B cell (primary cell): ENCODE results near the gene CZIB. TPM values are rescaled to one million over a fixed set of nuclear protein-coding genes. Genes with fewer than 3 reads are reported as not detected.

Source experiments
- ATAC-seq: fragments of 200-7000 bp; cut with Tn5 transposase; one replicate; pipeline ENCODE4 v1.10.0; 2021; ENCODE audit warnings: low read depth, mild to moderate bottlenecking, moderate number of reproducible peaks, moderate library complexity
- CTCF ChIA-PET: fragments of 350-600 bp; sonication (Branson Sonifier 250); formaldehyde crosslinking; loops from one replicate; lab custom pipeline; 2021; ENCODE audit warnings: antibody characterized with exemption, inconsistent platforms; lab: Charles Lee
- POLR2A ChIA-PET: fragments of 350-600 bp; sonication (Branson Sonifier 250); formaldehyde crosslinking; loops from one replicate; lab custom pipeline; 2021; ENCODE audit warnings: antibody characterized with exemption; lab: Charles Lee
- DNase-seq: peaks from one replicate; pipeline ENCODE4 v3.0.0; 2013
- H2AFZ ChIP-seq: 2 replicates; pipeline ENCODE4 v1.6.1; 2012; ENCODE audit warnings: mild to moderate bottlenecking, low read depth, low read length; ENCODE audit not compliant: insufficient read depth, poor library complexity, severe bottlenecking
- H3K27ac ChIP-seq, 2 donors: 1 replicate in 1 of 2; 2 replicates in 1 of 2; pipeline ENCODE4 v1.5.1; 2012 to 2013; ENCODE audit warnings: low read length in 2 of 2, mild to moderate bottlenecking in 2 of 2, moderate library complexity in 1 of 2
- H3K27me3 ChIP-seq, 4 experiments: fragments of 200-600 bp in 1 of 4; sonication (generic) in 1 of 4; replicated peaks in 1 of 4; 1 replicate in 2 of 4; 2 replicates in 2 of 4; pipeline versions ENCODE4 v1.6.1 to v1.7.0; 2013 to 2016; ENCODE audit warnings: low read length in 3 of 4, mild to moderate bottlenecking in 2 of 4, mixed read lengths in 1 of 4, moderate library complexity in 1 of 4; ENCODE audit not compliant: insufficient read depth in 4 of 4, control insufficient read depth in 3 of 4; ENCODE audit errors: control extremely low read depth in 1 of 4
- H3K36me3 ChIP-seq, 2 experiments: replicated peaks in 1 of 2; 1 replicate in 1 of 2; 2 replicates in 1 of 2; pipeline versions ENCODE4 v1.6.1 to v1.7.1; 2013; ENCODE audit warnings: low read length in 1 of 2; ENCODE audit not compliant: insufficient read depth in 2 of 2, control insufficient read depth in 1 of 2; ENCODE audit errors: control extremely low read depth in 1 of 2, extremely low read depth in 1 of 2
- H3K4me1 ChIP-seq, 2 donors: fragments of 200-600 bp in 1 of 2; sonication (generic) in 1 of 2; 1 replicate in 1 of 2; 2 replicates in 1 of 2; pipeline versions ENCODE4 v1.5.1 to v1.6.1; 2013 to 2017; ENCODE audit warnings: low read length in 2 of 2; ENCODE audit not compliant: control insufficient read depth in 2 of 2, insufficient read depth in 2 of 2
- H3K4me2 ChIP-seq: replicated peaks from 2 replicates; pipeline ENCODE3; 2012; ENCODE audit warnings: mild to moderate bottlenecking, low read depth, low read length; ENCODE audit not compliant: poor library complexity, severe bottlenecking
- H3K4me3 ChIP-seq, 5 experiments: fragments of 200-600 bp in 1 of 5; sonication (generic) in 1 of 5; 1 replicate in 3 of 5; 2 replicates in 2 of 5; pipeline versions ENCODE4 v1.5.1 to v1.7.0; 2011 to 2016; ENCODE audit warnings: low read length in 4 of 5, mild to moderate bottlenecking in 4 of 5, low read depth in 2 of 5, control low read depth in 1 of 5, moderate library complexity in 1 of 5; ENCODE audit not compliant: insufficient read depth in 1 of 5; ENCODE audit errors: control extremely low read depth in 1 of 5, extremely low read depth in 1 of 5
- H3K79me2 ChIP-seq: fragments of 200-600 bp; sonication (generic); one replicate; pipeline ENCODE4 v1.6.0; 2016; ENCODE audit warnings: low read length; ENCODE audit not compliant: control insufficient read depth, insufficient read depth
- H3K9ac ChIP-seq: fragments of 200-600 bp; sonication (generic); 2 replicates; pipeline ENCODE4 v1.6.1; 2017; ENCODE audit warnings: mild to moderate bottlenecking, low read length, moderate library complexity
- H3K9me3 ChIP-seq, 3 donors: one replicate each; pipeline versions ENCODE4 v1.6.1 to v1.7.1; 2013; ENCODE audit warnings: low read length in 2 of 3; ENCODE audit not compliant: control insufficient read depth in 2 of 3, insufficient read depth in 1 of 3; ENCODE audit errors: control extremely low read depth in 1 of 3
- H4K20me1 ChIP-seq: 2 replicates; pipeline ENCODE4 v1.6.0; 2012; ENCODE audit warnings: mild to moderate bottlenecking, low read length; ENCODE audit not compliant: insufficient read depth, control insufficient read depth, poor library complexity, severe bottlenecking
- H3K27ac Mint-ChIP-seq: one replicate; pipeline ENCODE4 v1.8.0; 2021; ENCODE audit warnings: mixed read lengths
- H3K27me3 Mint-ChIP-seq: one replicate; pipeline ENCODE4 v1.8.0; 2021; ENCODE audit warnings: mixed read lengths
- H3K4me1 Mint-ChIP-seq: one replicate; pipeline ENCODE4 v1.8.0; 2021; ENCODE audit warnings: mixed read lengths
- H3K4me3 Mint-ChIP-seq: one replicate; pipeline ENCODE4 v1.8.0; 2021; ENCODE audit warnings: mixed read lengths
- H3K9me3 Mint-ChIP-seq: one replicate; pipeline ENCODE4 v1.8.0; 2022; ENCODE audit warnings: mixed read lengths; ENCODE audit not compliant: insufficient read depth
- EZH2 ChIP-seq: IDR thresholded peaks from 2 replicates; pipeline ENCODE4 v1.6.1; 2012; ENCODE audit warnings: borderline replicate concordance, low read depth, mild to moderate bottlenecking, moderate library complexity, low read length; ENCODE audit not compliant: insufficient read depth, poor library complexity, severe bottlenecking
- WGBS: methylation state at CpG from one replicate; pipeline ENCODE4 v1.1.5; 2013; ENCODE audit warnings: missing lambda C conversion rate; ENCODE audit not compliant: insufficient coverage; 5-methylcytosine and 5-hydroxymethylcytosine counted together
- intact Hi-C: fragments of 100-400 bp; cut with micrococcal nuclease; formaldehyde crosslinking; loops from one replicate; pipeline ENCODE4 v1.10.0; 2022
- polyA plus RNA-seq: library from polyadenylated mRNA; depleted of rRNA; stranded (reverse); fragments of >200 nt; gene quantifications from 2 replicates; pipeline ENCODE4 v1.2.3, GENCODE V29; 2012
- total RNA-seq, 2 donors: library from RNA; stranded (reverse); fragments of 120-200 nt in 1 of 2; gene quantifications; 1 replicate in 1 of 2; 2 replicates in 1 of 2; pipeline versions ENCODE4 v1.2.3 to v1.2.4, GENCODE V29; 2013 to 2022
- TF ChIP-seq, protein P1 (sequence below): fragments of 200-600 bp; IDR thresholded peaks from one replicate; pipeline ENCODE4 v1.8.0; 2022; ENCODE audit warnings: antibody characterized with exemption, mild to moderate bottlenecking

Gene CZIB
- total and polyA plus RNA-seq, 2 donors (not counting 1 experiment from before 2014, with no cell fraction given): 47.9 to 62.0 TPM

DNA sequence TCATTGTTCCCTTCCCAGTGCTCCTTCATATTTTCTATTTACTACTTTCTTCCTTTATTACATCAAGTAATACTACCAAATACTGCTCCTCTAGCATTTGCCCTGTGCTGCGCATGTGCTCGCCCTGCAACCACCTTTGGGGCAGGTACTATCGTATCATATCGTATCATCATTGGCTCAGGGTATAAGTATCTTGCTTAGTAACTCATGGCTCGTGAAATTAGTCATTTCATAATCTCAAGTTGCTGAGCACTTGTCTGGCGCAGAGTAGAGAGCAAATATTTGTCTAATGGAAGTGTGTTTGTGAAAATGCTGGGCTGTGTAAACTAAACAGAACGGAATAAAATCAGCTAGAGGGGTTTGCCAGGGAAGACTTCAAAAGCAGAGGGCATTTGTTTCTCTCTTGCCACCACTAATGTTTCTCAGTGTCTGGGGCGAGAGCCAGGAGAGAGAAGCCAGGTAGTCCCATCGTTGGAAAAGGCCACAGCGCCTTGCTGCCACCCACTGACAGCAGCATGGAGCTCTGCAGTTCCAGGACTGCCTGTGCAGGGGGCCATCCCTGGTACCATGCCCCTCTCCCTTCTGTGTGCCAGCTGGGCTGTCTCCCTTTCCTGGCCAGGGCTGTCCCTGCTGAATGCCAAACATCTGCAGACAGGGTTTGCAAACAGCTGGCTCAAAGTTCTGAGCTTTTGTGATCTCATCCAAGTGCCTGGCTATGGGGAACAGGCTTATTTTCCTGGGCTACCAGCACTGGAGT lies 43.8 kb downstream of the CZIB start:
- intact Hi-C loops: no loop called here
- CTCF ChIA-PET: interaction anchor here (0.6 kb wide), 1 partner anchor 738 kb away, joined by 6 read pairs; no protein-coding TSS in a partner anchor
- H3K27ac Mint-ChIP-seq: no peak overlapping the region

More for the DNA sequence above, 43.8 kb downstream of the CZIB start:
- WGBS: 83% methylated on average over 10 of the region's 10 CpGs
- no peak overlapping the region for H3K4me3 Mint-ChIP-seq
- H3K79me2 ChIP-seq: no peaks in the 10 kb centered on the region
- no peak overlapping the region for H3K27ac ChIP-seq
- no peak overlapping the region for H2AFZ ChIP-seq
- H3K4me2 ChIP-seq: no peak overlapping the region
- H3K9me3 ChIP-seq: peaks cover 0 to 5% (median 0%) of the 10 kb centered on the region in 3 donors
- no peak for TF ChIP-seq EZH2
- TF ChIP-seq, protein P1, sequence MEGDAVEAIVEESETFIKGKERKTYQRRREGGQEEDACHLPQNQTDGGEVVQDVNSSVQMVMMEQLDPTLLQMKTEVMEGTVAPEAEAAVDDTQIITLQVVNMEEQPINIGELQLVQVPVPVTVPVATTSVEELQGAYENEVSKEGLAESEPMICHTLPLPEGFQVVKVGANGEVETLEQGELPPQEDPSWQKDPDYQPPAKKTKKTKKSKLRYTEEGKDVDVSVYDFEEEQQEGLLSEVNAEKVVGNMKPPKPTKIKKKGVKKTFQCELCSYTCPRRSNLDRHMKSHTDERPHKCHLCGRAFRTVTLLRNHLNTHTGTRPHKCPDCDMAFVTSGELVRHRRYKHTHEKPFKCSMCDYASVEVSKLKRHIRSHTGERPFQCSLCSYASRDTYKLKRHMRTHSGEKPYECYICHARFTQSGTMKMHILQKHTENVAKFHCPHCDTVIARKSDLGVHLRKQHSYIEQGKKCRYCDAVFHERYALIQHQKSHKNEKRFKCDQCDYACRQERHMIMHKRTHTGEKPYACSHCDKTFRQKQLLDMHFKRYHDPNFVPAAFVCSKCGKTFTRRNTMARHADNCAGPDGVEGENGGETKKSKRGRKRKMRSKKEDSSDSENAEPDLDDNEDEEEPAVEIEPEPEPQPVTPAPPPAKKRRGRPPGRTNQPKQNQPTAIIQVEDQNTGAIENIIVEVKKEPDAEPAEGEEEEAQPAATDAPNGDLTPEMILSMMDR: no peak
- ATAC-seq: no peak
- H3K4me1 Mint-ChIP-seq: peaks cover 14% of the 10 kb centered on the region
- H3K27me3 ChIP-seq: peaks cover 0 to 19% (median 6%) of the 10 kb centered on the region in 4 experiments
- H3K4me3 ChIP-seq: no peak overlapping the region
- H3K36me3 ChIP-seq: no peaks in the 10 kb centered on the region
- peaks cover 6% of the 10 kb centered on the region in 2 donors for H3K4me1 ChIP-seq
- H4K20me1 ChIP-seq: no peaks in the 10 kb centered on the region
- POLR2A ChIA-PET: no interaction called here
- no peak overlapping the region for H3K9ac ChIP-seq
- no peak for DNase-seq
- no peaks in the 10 kb centered on the region for H3K9me3 Mint-ChIP-seq
- H3K27me3 Mint-ChIP-seq: peaks cover 43% of the 10 kb centered on the region
